SIG-M5 treated with dmso at 0.1 percent for 504 hours (cell line): ENCODE data around the gene TPSG1.
"Not testable (repeated sequence)": the region's sequence is repeated elsewhere in the genome, so short reads cannot be mapped to it uniquely, and the experiment has no call there.

Experiments used
- DNase-seq: peaks from one replicate; lab custom pipeline; 2025; ENCODE audit not compliant: unreplicated experiment; lab: John Stamatoyannopoulos, UW

The TPSG1 gene

DNA sequence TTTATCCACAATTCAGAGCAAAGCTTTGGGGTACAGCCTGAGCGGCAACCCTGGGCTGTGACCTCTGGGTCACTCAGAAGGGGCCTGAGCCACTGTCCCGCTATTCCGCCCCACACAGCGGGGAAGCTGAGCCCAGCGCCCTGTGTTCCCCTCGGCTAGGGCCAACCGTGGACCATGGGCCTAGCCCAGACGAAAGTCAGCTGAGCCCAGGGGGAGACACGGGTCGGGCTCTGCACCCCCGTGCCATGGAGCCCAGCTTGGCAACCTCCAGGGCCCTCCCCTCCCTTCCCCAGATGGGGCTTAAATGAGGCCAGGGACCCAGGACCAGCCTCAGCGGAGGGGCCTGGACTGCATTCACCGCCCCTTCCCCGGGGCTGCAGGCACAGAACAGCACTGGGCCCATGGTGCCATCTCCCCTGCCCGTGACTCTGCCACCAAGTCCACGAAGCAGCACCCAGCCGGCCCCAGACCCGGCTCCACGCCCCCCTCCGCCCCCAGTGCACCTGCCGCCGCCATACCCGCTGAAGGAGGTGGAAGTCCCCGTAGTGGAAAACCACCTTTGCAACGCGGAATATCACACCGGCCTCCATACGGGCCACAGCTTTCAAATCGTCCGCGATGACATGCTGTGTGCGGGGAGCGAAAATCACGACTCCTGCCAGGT, 32.6 kb upstream of the TPSG1 start:
- DNase-seq, result no peak

DNA sequence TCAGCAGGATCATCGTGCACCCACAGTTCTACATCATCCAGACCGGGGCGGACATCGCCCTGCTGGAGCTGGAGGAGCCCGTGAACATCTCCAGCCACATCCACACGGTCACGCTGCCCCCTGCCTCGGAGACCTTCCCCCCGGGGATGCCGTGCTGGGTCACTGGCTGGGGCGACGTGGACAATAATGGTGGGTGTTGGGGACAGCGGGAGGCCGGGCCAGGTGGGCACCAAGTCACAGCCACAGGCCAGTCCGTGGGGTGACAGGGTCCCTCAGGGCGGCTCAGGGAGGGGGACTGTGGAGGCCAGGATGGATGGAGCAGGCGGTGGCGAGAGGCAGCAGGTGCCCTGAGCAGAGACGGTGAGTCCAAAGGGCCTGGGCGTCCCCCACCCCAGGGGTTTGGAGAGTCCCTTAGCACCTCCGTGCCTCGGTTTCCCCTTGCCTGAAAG, 31.8 kb upstream of the TPSG1 start:
- DNase-seq, result no peak

DNA sequence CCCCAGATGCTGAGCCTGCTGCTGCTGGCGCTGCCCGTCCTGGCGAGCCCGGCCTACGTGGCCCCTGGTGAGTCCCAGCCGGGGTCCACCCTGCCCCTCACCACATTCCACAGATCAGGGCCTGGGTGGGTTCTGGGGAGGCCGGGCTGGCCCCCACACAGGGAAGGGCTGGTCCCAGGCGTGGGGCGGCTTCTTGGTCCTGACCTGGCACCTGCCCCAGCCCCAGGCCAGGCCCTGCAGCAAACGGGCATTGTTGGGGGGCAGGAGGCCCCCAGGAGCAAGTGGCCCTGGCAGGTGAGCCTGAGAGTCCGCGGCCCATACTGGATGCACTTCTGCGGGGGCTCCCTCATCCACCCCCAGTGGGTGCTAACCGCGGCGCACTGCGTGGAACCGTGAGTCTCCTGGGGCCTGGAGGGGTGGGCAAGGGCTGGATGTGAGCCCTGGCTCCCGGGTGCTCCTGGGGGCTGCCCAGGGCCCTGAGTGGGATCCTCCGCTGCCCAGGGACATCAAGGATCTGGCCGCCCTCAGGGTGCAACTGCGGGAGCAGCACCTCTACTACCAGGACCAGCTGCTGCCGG, 31.3 kb upstream of the TPSG1 start:
- not testable (repeated sequence) for DNase-seq

GRCh38 chr16:1255276-1256122, 30.4 kb upstream of the TPSG1 start, which contains the start of gene TPSD1:
TSS of gene TPSD1 (plus strand) at chr16:1256069. CDS start at chr16:1256281, 212 bp downstream.
- not testable (repeated sequence) for DNase-seq

DNA sequence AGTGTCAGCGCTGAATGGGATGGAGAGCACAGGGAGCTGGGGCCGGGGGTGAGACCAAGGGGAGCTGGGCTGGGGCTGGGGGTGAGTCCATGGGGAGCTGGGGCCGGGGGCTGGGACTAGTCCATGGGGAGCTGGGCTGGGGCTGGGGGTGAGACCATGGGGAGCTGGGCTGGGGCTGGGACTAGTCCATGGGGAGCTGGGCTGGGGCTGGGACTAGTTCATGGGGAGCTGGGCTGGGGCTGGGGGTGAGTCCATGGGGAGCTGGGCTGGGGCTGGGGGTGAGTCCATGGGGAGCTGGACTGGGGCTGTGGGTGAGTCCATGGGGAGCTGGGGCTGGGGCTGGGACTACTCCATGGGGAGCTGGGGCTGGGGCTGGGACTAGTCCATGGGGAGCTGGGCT, 29.8 kb upstream of the TPSG1 start:
- DNase-seq, result not testable (repeated sequence)

DNA sequence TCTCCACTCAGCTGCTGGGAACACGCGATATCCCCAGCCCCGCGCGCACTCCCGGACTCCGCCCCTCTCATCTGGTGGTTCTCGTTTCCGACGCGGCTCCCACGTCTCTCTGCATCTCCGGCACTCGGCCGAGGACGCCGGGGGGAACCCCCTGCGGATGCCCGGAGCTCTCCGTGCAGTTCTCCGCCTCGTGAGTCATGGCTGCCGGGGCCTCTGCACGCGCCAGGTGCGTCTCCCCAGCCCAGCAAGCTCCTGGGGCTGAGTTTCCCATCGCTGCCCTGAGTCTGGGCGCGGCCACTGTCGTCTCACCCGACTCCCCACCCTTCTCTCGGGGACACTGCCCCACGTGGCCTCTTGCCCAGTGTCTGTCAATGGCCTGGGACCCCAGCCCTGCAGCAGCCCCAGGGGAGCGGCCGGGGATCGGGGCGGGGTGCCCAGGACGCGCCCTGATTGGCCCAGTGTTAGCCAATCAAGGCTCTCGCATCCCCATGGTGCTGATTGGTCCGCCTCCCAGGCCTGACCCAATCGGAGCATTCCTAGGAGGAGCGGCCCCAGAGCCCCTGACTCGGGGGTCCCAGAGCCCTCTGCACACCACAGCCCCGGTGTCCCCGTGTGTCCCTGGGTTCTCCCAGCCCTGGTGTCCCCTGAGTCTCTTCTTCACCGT, 28.8 kb upstream of the TPSG1 start:
- DNase-seq, result not testable (repeated sequence)

- DNase-seq, result not testable (repeated sequence)
These were observed 24.1 kb upstream of the TPSG1 start for GRCh38 chr16:1249031-1249755.

- DNase-seq, result not testable (repeated sequence)
These were observed 23.0 kb upstream of the TPSG1 start for GRCh38 chr16:1247903-1248537.

DNA sequence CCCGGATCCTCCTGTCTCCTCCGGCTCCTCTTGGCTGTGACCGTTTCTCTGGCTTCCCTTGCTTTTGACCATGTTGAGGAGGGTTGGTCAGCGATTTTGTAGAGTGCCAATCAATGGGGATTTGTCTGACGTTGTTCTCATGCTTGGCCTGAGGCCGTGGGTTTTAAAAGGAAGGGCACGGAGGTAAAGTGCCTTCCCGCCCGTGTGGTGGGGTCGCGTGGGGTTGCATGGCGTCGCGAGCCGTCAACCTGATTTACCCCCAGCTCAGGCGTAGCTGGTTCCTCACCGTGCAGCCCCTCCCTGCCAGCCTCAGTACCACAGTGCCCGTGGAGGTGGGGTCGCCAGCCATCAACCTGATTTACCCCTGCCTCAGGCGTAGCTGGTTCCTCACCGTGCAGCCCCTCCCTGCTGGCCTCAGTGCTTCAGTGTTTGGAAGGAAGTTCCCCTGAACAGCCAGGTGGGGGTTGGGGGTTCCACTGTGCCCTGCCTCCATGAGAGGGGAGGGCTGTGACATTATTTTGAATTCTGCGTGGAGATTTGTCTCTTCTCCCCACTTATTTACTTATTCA, 20.5 kb upstream of the TPSG1 start:
- no peak for DNase-seq

DNA sequence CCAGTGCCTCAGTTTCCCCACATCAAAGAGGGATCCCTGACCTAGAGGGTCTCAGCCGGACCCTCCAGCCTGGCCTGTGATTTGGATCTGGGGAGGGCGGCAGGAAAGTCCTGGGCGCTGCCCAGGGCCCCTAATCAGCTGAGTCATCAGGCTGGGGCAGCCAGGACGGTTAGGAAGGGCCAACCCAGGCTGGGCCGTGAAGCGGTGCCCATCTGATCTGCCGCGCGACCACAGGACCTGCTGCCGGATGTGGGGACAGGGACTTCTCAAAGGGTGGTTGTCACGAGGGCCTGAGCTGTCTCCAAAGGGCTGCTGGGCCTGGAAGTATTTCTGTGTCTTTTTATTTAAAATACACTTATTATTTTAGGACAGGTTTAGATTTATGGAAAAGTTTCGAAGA, 19.8 kb upstream of the TPSG1 start:
- no peak for DNase-seq

DNA sequence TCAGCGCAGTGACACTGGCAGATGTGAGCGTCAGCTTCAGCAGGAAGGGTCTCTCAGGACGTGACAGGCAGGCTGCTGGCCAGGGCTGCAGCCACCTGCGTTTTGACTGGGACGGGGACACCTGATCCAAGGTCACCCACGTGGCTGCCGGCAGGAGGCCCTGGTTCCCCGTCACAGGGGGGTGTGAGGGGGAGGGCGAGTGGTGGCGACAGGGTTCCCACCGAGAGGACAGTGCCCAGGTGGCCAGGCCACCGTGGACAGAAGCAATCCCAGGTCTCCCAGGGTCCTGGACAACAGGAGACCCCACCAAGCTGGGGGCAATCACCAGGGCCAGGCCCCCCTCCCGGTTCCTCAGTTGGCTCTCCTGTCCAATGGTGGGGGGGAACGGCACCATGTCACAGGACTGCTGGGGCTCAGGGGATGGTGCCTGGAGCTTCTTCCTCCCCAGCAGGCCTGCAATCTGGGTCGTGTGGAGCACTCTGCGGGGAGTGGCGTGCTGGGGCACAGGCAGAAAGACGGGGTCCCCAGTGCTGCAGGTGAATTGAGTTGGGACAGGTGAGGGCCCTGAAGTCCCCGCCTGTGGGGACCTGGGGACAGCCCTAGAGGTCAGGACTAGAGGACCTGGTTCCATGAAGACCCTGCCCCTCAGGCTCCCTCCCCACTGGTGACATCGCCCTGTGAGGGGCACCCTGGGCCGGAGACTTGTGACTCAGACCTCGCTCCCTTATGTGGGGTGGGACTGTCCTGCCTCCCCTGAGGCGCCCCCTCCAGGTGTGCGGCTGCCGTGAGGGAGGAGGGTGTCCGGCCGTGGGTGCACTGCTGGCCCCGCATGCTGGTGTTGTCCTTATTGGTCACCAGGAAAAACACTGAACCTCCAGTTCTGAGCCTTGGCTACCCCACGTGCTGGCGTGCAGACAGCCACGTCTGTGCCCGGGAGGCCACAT, 19.1 kb upstream of the TPSG1 start:
- not testable (repeated sequence) for DNase-seq

GRCh38 chr16:1243363-1243762, 18.3 kb upstream of the TPSG1 start:
- DNase-seq, result not testable (repeated sequence)

DNA sequence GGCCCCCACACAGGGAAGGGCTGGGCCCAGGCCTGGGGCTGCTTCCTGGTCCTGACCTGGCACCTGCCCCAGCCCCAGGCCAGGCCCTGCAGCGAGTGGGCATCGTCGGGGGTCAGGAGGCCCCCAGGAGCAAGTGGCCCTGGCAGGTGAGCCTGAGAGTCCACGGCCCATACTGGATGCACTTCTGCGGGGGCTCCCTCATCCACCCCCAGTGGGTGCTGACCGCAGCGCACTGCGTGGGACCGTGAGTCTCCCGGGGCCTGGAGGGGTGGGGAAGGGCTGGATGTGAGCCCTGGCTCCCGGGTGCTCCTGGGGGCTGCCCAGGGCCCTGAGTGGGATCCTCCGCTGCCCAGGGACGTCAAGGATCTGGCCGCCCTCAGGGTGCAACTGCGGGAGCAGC, 16.0 kb upstream of the TPSG1 start:
- not testable (repeated sequence) for DNase-seq

GRCh38 chr16:1240436-1240835, 15.4 kb upstream of the TPSG1 start, which contains the start of gene TPSAB1:
TSS of gene TPSAB1 (plus strand) at chr16:1240705. CDS start at chr16:1240939, 234 bp downstream.
- DNase-seq, result not testable (repeated sequence)

DNA sequence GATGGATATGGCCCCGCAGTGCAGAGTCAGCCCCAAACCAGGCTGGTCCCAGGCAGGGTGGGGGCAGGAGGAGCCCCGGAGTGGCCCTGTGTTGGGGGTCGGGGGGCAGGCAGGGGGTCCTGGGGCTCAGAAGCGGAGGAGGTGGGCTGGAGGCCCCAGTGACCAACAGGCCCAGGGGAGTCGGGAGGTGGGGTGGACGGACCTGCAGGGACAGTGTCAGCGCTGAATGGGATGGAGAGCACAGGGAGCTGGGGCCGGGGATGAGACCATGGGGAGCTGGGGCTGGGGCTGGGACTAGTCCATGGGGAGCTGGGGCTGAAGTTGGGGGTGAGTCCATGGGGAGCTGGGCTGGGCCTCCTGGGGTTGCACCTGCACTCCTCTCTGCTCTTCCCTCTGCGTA, 14.5 kb upstream of the TPSG1 start:
- not testable (repeated sequence) for DNase-seq

- not testable (repeated sequence) for DNase-seq
These were observed 13.8 kb upstream of the TPSG1 start for GRCh38 chr16:1238909-1239308.

- DNase-seq, result no peak
These were observed 12.9 kb upstream of the TPSG1 start for GRCh38 chr16:1237990-1238389.

GRCh38 chr16:1236659-1237058, 11.6 kb upstream of the TPSG1 start:
- DNase-seq, result not testable (repeated sequence)
